GM23338 (cell line): ENCODE measurements around the gene SLC19A1. TPM values are rescaled to one million over a fixed set of nuclear protein-coding genes. Genes with fewer than 3 reads are reported as not detected.

Experiments
- ATAC-seq: fragments of 200-7000 bp; cut with Tn5 transposase; 3 replicates; pipeline ENCODE4 v1.9.1; 2020
- DNase-seq: peaks from one replicate; pipeline ENCODE4 v3.0.0-alpha.2; 2015; ENCODE audit warnings: low spot score
- H2AFZ ChIP-seq: fragments of 200-600 bp; sonication (generic); 2 replicates; pipeline ENCODE4 v1.8.0; 2016; ENCODE audit warnings: antibody characterized with exemption, mild to moderate bottlenecking, moderate library complexity
- H3F3A ChIP-seq: fragments of 200-600 bp; sonication (generic); replicated peaks from 2 replicates; pipeline ENCODE4 v1.8.0; 2017; ENCODE audit warnings: antibody characterized with exemption, mixed run types, low read depth
- H3K27ac ChIP-seq: fragments of 200-600 bp; sonication (generic); 2 replicates; pipeline ENCODE4 v1.6.1; 2016; ENCODE audit warnings: low read depth
- H3K27me3 ChIP-seq: fragments of 200-600 bp; sonication (generic); 2 replicates; pipeline ENCODE4 v1.8.0; 2016; ENCODE audit warnings: mild to moderate bottlenecking, mixed run types, moderate library complexity; ENCODE audit not compliant: insufficient read depth
- H3K36me3 ChIP-seq: fragments of 200-600 bp; sonication (generic); 2 replicates; pipeline ENCODE4 v1.8.0; 2016; ENCODE audit warnings: mild to moderate bottlenecking; ENCODE audit not compliant: insufficient read depth
- H3K4me1 ChIP-seq: fragments of 200-600 bp; sonication (generic); 2 replicates; pipeline ENCODE4 v1.8.0; 2016; ENCODE audit warnings: mild to moderate bottlenecking, moderate library complexity; ENCODE audit not compliant: insufficient read depth
- H3K4me2 ChIP-seq: fragments of 200-600 bp; sonication (generic); 2 replicates; pipeline ENCODE4 v1.7.1; 2017; ENCODE audit warnings: mixed run types
- H3K4me3 ChIP-seq: fragments of 200-600 bp; sonication (generic); 2 replicates; pipeline ENCODE4 v1.6.1; 2016; ENCODE audit warnings: mixed run types
- H3K79me2 ChIP-seq: fragments of 200-600 bp; sonication (generic); replicated peaks from 2 replicates; pipeline ENCODE4 v1.8.0; 2017; ENCODE audit warnings: mild to moderate bottlenecking; ENCODE audit not compliant: insufficient read depth
- H3K9me2 ChIP-seq: fragments of 200-600 bp; sonication (generic); 2 replicates; pipeline ENCODE4 v1.8.0; 2017; ENCODE audit not compliant: insufficient read depth
- H4K20me1 ChIP-seq: fragments of 200-600 bp; sonication (generic); replicated peaks from 2 replicates; pipeline ENCODE4 v1.8.0; 2017; ENCODE audit warnings: mild to moderate bottlenecking; ENCODE audit not compliant: insufficient read depth
- H3K27ac Mint-ChIP-seq: 2 replicates; pipeline ENCODE4 v1.8.0; 2020; ENCODE audit warnings: inconsistent platforms, mild to moderate bottlenecking, moderate library complexity, mixed read lengths
- H3K27me3 Mint-ChIP-seq: 3 replicates; pipeline ENCODE4 v1.8.0; 2022; ENCODE audit warnings: low read depth, mild to moderate bottlenecking, moderate library complexity, mixed read lengths, inconsistent platforms; ENCODE audit not compliant: insufficient read depth, poor library complexity
- H3K36me3 Mint-ChIP-seq: 3 replicates; pipeline ENCODE4 v1.8.0; 2021; ENCODE audit warnings: low read depth, mild to moderate bottlenecking, inconsistent platforms, moderate library complexity, mixed read lengths
- H3K4me1 Mint-ChIP-seq: 3 replicates; pipeline ENCODE4 v1.8.0; 2020; ENCODE audit warnings: mild to moderate bottlenecking, inconsistent platforms, mixed read lengths
- H3K4me3 Mint-ChIP-seq: 3 replicates; pipeline ENCODE4 v1.8.0; 2021; ENCODE audit warnings: moderate library complexity, mild to moderate bottlenecking, inconsistent platforms, mixed read lengths
- H3K9me3 Mint-ChIP-seq: 3 replicates; pipeline ENCODE4 v1.8.0; 2020; ENCODE audit warnings: moderate library complexity, mild to moderate bottlenecking, inconsistent platforms, mixed read lengths
- CREB1 ChIP-seq: fragments of 250-450 bp; sonication (Bioruptor Pico); IDR thresholded peaks from 2 replicates; pipeline ENCODE4 v1.5.0; 2020; ENCODE audit warnings: low read depth, mild to moderate bottlenecking, moderate library complexity
- CTCF ChIP-seq, 2 experiments: fragments of 200-600 bp in 1 of 2; sonication (generic) in 1 of 2; conservative IDR thresholded peaks; 2 replicates each; pipeline versions ENCODE4 v1.5.1 to v1.6.1; 2016 to 2017; ENCODE audit warnings: antibody characterized with exemption in 2 of 2, low read depth in 2 of 2, mild to moderate bottlenecking in 2 of 2, moderate library complexity in 1 of 2
- EZH2 ChIP-seq: fragments of 200-600 bp; sonication (generic); IDR thresholded peaks from one replicate; pipeline ENCODE4 v1.8.0; 2017; ENCODE audit warnings: antibody characterized with exemption, mild to moderate bottlenecking, low read depth; ENCODE audit not compliant: unreplicated experiment
- EZH2phosphoT487 ChIP-seq: fragments of 200-600 bp; sonication (generic); IDR thresholded peaks from one replicate; pipeline ENCODE4 v1.8.1; 2018; ENCODE audit warnings: antibody characterized with exemption; ENCODE audit not compliant: unreplicated experiment
- JUNB ChIP-seq: IDR thresholded peaks from one replicate; pipeline ENCODE4 v1.6.1; 2016; ENCODE audit warnings: antibody characterized with exemption; ENCODE audit not compliant: unreplicated experiment
- NANOG ChIP-seq: IDR thresholded peaks from 2 replicates; pipeline ENCODE4 v1.6.1; 2016; ENCODE audit warnings: antibody characterized with exemption, borderline replicate concordance
- POLR2AphosphoS5 ChIP-seq: IDR thresholded peaks from 2 replicates; pipeline ENCODE4 v1.6.1; 2016; ENCODE audit warnings: antibody characterized with exemption, low read depth
- STAT1 ChIP-seq: IDR thresholded peaks from one replicate; pipeline ENCODE4 v1.6.1; 2016; ENCODE audit warnings: antibody characterized with exemption; ENCODE audit not compliant: unreplicated experiment
- ZNF331 ChIP-seq: fragments of 250-450 bp; sonication (Bioruptor Pico); IDR thresholded peaks from 2 replicates; pipeline ENCODE4 v1.5.0; 2020; ENCODE audit warnings: low read depth, mild to moderate bottlenecking, moderate library complexity
- polyA plus RNA-seq: library from polyadenylated mRNA; unstranded; fragments of >200 nt; fragmentation: Nextera tagmentation; extraction: Ambion mirVana; gene quantifications from 2 replicates; pipeline ENCODE4 v1.2.1, GENCODE V29; 2016
- total RNA-seq: library from RNA; depleted of rRNA; stranded (reverse); fragments of >200 nt; shearing (Covaris generic); gene quantifications from 2 replicates; pipeline ENCODE4 v1.2.3, GENCODE V29; 2014
- TF ChIP-seq, protein P1 (sequence below): fragments of 250-450 bp; sonication (Bioruptor Pico); IDR thresholded peaks from 2 replicates; pipeline ENCODE4 v1.5.0; 2020; ENCODE audit warnings: mild to moderate bottlenecking, moderate library complexity
- TF ChIP-seq, protein P2 (sequence below): IDR thresholded peaks from 2 replicates; pipeline ENCODE4 v1.6.1; 2016; ENCODE audit warnings: antibody characterized with exemption

SLC19A1 gene
- total and polyA plus RNA-seq, 2 experiments from 2014 or later, result 31.2 to 33.0 TPM

GRCh38 chr21:45466330-45467220 lies 75.7 kb downstream of the SLC19A1 start (continued):
- TF ChIP-seq, protein P1, sequence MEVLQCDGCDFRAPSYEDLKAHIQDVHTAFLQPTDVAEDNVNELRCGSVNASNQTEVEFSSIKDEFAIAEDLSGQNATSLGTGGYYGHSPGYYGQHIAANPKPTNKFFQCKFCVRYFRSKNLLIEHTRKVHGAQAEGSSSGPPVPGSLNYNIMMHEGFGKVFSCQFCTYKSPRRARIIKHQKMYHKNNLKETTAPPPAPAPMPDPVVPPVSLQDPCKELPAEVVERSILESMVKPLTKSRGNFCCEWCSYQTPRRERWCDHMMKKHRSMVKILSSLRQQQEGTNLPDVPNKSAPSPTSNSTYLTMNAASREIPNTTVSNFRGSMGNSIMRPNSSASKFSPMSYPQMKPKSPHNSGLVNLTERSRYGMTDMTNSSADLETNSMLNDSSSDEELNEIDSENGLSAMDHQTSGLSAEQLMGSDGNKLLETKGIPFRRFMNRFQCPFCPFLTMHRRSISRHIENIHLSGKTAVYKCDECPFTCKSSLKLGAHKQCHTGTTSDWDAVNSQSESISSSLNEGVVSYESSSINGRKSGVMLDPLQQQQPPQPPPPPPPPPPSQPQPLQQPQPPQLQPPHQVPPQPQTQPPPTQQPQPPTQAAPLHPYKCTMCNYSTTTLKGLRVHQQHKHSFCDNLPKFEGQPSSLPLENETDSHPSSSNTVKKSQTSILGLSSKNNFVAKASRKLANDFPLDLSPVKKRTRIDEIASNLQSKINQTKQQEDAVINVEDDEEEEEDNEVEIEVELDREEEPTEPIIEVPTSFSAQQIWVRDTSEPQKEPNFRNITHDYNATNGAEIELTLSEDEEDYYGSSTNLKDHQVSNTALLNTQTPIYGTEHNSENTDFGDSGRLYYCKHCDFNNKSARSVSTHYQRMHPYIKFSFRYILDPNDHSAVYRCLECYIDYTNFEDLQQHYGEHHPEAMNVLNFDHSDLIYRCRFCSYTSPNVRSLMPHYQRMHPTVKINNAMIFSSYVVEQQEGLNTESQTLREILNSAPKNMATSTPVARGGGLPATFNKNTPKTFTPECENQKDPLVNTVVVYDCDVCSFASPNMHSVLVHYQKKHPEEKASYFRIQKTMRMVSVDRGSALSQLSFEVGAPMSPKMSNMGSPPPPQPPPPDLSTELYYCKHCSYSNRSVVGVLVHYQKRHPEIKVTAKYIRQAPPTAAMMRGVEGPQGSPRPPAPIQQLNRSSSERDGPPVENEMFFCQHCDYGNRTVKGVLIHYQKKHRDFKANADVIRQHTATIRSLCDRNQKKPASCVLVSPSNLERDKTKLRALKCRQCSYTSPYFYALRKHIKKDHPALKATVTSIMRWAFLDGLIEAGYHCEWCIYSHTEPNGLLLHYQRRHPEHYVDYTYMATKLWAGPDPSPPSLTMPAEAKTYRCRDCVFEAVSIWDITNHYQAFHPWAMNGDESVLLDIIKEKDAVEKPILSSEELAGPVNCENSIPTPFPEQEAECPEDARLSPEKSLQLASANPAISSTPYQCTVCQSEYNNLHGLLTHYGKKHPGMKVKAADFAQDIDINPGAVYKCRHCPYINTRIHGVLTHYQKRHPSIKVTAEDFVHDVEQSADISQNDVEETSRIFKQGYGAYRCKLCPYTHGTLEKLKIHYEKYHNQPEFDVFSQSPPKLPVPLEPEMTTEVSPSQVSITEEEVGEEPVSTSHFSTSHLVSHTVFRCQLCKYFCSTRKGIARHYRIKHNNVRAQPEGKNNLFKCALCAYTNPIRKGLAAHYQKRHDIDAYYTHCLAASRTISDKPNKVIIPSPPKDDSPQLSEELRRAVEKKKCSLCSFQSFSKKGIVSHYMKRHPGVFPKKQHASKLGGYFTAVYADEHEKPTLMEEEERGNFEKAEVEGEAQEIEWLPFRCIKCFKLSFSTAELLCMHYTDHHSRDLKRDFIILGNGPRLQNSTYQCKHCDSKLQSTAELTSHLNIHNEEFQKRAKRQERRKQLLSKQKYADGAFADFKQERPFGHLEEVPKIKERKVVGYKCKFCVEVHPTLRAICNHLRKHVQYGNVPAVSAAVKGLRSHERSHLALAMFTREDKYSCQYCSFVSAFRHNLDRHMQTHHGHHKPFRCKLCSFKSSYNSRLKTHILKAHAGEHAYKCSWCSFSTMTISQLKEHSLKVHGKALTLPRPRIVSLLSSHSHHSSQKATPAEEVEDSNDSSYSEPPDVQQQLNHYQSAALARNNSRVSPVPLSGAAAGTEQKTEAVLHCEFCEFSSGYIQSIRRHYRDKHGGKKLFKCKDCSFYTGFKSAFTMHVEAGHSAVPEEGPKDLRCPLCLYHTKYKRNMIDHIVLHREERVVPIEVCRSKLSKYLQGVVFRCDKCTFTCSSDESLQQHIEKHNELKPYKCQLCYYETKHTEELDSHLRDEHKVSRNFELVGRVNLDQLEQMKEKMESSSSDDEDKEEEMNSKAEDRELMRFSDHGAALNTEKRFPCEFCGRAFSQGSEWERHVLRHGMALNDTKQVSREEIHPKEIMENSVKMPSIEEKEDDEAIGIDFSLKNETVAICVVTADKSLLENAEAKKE (CRISPR knock-in tag), result no peak

GRCh38 chr21:45465611-45466329 lies 76.5 kb downstream of the SLC19A1 start:
- Histone ChIP-seq H3K27me3 (no peaks in the 10 kb centered on the region), H3K79me2 (peaks cover 85% of the 10 kb centered on the region), H3F3A (0 out of 2 replicates have a peak, but pooled peaks cover 7% of the 10 kb centered on the region), H2AFZ (no peak overlapping the region), H3K27ac (no peak overlapping the region), H4K20me1 (peaks cover 24% of the 10 kb centered on the region), H3K4me1 (peaks cover 7% of the 10 kb centered on the region; the same call in 1 of the 2 replicates), H3K36me3 (no peaks in the 10 kb centered on the region; the same call in 1 of the 2 replicates), H3K9me2 (no peaks in the 10 kb centered on the region), H3K4me3 (no peak overlapping the region), H3K4me2 (no peak overlapping the region)
- Mint-ChIP-seq H3K4me1 (peaks cover 10% of the 10 kb centered on the region; the same call in 1 of the 3 replicates), H3K4me3 (no peak overlapping the region), H3K9me3 (peaks cover 8% of the 10 kb centered on the region), H3K27me3 (peaks cover 22% of the 10 kb centered on the region), H3K27ac (no peak overlapping the region), H3K36me3 (peaks cover 51% of the 10 kb centered on the region)
- no peak; the same call in 2 of the 3 replicates for ATAC-seq
- no peak for DNase-seq
- TF ChIP-seq CTCF (conservative IDR thresholded peaks at IDR 0.05; ENCODE audit: low read depth in 2 of 2) (no peak), EZH2phosphoT487 (no peak), POLR2AphosphoS5 (no peak), JUNB (no peak), STAT1 (no peak), EZH2 (no peak), ZNF331 (no peak), CREB1 (CRISPR knock-in tag) (no peak), NANOG (no peak)
- TF ChIP-seq, protein P2, sequence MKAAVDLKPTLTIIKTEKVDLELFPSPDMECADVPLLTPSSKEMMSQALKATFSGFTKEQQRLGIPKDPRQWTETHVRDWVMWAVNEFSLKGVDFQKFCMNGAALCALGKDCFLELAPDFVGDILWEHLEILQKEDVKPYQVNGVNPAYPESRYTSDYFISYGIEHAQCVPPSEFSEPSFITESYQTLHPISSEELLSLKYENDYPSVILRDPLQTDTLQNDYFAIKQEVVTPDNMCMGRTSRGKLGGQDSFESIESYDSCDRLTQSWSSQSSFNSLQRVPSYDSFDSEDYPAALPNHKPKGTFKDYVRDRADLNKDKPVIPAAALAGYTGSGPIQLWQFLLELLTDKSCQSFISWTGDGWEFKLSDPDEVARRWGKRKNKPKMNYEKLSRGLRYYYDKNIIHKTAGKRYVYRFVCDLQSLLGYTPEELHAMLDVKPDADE, result no peak
